SH-SY5Y (cell line): ENCODE data around the gene KIF26B.

ENCODE experiments used
- GATA2 ChIP-seq: IDR thresholded peaks from 2 replicates; pipeline ENCODE4 v1.6.1; 2011; ENCODE audit warnings: mild to moderate bottlenecking, low read depth, low read length
- GATA3 ChIP-seq: IDR thresholded peaks from 2 replicates; pipeline ENCODE4 v1.6.1; 2011; ENCODE audit warnings: low read depth, mild to moderate bottlenecking, low read length, moderate library complexity

DNA sequence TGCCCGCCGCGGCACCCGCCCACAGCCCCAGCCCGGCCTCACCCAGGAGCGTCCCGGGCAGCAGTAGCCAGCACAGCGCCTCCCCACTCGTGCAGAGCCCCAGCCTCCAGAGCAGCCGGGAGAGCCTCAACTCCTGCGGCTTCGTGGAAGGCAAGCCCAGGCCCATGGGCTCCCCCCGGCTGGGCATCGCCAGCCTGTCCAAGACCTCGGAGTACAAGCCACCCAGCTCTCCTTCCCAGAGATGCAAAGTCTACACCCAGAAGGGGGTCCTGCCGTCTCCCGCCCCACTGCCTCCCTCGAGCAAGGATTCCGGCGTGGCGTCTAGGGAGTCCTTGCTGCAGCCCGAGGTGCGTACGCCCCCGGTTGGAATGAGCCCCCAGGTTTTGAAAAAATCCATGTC is 531.2 kb downstream of the KIF26B start:
- no peak for TF ChIP-seq GATA2
- TF ChIP-seq GATA3 = no peak
